Measurements from ENCODE around the gene KLHL26. TPM values are rescaled to one million over a fixed set of nuclear protein-coding genes. Genes with fewer than 3 reads are reported as not detected.
"Not testable (repeated sequence)": the region's sequence is repeated elsewhere in the genome, so short reads cannot be mapped to it uniquely, and the experiment has no call there.

KLHL26 gene
- total RNA-seq, 1 donor from 2014 or later: 5.4 TPM

DNA sequence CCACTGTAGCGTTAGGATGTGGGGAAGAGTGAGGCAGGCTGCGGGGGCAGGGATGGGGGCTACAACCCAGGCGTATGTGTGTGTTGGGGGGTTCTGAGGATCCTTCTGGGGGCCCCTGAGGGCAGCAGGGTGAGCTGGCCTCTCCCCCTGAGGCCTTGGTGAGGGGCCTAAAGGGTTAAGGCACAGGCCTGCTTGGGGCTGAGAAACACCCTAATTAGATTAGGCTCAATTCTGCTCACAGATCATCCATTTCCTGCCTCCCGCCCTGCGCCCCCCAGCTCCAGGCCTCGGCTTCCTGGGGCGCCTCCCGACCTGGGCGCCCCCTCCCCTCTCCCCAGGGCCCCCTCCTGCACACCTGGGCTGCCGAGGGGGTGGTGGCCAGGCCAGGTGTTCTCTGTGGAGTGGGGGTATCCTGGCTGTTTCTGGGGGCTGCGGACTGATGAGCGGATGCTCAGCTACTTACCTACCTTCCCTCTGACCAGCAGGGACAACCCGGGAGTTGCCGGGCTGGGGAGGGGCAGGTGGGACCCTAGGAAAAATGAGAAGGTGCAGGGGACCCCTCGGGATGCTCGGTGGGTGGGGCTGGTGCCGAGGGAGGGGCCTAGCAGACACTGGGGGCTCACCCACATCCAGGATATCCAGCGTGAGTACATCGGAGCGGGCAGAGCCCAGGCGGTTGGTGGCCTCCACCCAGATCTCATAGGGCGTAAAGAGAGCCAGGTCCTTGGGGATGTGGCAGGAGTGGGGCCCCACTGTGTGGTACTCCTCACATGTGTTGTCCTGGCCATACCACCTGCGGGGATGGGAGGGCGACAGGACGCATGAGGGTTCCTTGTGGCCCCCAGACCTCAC lies 38.8 kb upstream of the KLHL26 start:
- intact Hi-C loops (cut with DNase I): no loop called here

DNA sequence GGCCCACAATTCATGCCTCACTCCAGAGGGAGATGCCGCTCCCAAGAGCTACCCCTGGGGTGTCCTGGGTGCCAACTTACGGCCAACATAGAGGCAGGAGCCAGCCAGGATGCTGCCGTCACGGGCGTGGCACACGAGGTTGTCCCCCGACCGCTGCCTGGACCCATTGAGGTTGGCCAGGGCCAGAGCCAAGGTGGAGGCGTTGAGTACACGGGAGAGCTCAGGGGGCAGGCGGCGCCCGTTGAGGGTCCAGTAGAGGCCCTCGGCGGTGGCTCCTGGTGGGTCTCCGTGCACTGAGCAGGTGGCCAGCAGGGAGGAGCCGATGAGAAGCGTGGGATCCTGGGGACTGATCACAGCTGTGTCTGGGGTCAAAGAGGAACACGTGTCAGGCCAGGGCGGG lies 37.3 kb upstream of the KLHL26 start:
- DNase-seq (ENCODE audit: low spot score): no peak
- intact Hi-C loops (cut with DNase I): no loop called here

More for the DNA sequence above, 38.8 kb upstream of the KLHL26 start:
- no peak for DNase-seq (ENCODE audit: low spot score)

DNA sequence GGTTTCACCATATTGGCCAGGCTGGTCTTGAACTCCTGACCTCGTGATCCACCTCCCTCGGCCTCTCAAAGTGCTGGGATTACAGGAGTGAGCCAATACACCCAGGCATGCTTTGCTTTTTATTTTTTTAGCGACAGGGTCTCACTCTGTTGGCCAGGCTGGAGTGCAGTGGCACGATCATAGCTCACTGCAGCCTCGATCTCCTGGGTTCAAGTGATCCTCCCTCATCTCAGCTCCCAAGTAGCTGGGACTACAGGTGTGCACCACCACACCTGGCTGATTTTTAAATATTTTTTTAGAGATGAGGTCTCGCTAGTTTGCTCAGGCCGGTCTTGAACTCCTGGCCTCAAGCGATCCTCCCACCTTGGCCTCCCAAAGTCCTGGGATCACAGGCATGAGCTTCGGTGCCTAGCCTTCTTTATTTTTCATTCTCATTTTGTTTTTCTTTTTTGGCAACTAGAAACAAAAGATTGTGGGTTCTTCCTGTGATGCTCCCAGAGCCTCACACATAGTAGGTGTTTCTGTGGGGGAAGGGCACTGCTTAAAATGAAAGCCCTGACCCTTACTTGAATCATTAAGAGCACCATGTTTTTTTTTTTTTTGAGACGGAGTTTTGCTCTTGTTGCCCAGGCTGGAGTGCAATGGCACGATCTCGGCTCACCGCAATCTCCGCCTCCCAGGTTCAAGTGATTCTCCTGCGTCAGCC lies 36.0 kb upstream of the KLHL26 start:
- intact Hi-C loops (cut with DNase I); DNase-seq (ENCODE audit: low spot score): not testable (repeated sequence)

DNA sequence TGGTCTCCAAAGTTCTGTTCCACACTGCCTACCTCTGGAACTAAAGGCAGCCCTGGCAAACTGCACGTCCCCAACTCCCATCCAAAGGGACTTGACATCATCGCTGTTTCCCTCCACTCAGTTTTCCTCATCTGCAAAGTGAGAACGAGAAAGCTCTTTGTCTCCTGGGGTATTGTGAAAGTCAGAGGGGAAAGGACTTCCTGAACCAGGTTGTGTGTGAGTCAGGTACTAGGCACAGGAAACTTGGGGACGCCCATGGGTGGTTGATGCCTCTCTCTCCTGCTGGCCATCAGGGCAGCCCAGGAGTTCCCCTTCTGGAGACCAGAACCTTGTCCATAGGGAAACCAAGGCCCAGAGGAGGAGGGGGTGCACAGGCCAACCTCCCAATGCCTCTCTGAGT lies 35.0 kb upstream of the KLHL26 start:
- DNase-seq (ENCODE audit: low spot score): no peak
- intact Hi-C loops (cut with DNase I): no loop called here

DNA sequence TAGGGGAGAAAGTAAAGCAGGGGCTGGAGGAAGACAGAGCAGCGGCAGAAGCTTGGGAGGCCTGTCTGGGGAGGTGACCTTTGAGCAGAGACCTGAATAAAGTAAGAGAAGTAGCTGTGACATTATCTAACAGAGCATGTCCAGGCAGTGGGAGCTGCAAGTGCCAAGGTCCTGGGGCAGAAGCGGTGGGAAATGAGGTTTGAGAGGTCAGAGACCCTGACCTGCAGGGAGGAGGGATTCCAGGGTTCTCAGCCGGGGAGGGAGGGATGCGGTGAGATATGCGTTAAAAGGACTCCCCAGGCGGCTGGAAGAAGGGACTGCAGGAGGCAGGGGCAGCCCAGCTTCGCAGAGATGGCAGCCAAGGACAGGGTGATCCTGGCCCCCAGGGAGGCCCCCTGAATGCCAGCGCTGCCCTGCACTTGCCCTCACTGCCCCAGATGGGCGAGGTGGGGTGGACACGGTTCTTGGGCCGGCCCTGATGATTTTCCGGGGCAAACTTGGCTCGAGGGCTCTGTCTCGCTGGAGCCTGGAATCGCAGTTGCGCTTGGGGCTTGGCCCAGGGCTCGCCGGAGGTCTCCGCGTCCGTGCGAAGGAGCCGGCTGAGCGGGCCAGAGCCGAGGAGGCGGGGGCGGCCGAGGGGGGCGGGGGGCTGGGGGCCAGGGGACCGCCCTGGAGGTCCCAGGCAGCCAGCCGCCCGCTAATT lies 33.4 kb upstream of the KLHL26 start:
- intact Hi-C loops (cut with DNase I): no loop called here
- DNase-seq (ENCODE audit: low spot score): no peak

DNA sequence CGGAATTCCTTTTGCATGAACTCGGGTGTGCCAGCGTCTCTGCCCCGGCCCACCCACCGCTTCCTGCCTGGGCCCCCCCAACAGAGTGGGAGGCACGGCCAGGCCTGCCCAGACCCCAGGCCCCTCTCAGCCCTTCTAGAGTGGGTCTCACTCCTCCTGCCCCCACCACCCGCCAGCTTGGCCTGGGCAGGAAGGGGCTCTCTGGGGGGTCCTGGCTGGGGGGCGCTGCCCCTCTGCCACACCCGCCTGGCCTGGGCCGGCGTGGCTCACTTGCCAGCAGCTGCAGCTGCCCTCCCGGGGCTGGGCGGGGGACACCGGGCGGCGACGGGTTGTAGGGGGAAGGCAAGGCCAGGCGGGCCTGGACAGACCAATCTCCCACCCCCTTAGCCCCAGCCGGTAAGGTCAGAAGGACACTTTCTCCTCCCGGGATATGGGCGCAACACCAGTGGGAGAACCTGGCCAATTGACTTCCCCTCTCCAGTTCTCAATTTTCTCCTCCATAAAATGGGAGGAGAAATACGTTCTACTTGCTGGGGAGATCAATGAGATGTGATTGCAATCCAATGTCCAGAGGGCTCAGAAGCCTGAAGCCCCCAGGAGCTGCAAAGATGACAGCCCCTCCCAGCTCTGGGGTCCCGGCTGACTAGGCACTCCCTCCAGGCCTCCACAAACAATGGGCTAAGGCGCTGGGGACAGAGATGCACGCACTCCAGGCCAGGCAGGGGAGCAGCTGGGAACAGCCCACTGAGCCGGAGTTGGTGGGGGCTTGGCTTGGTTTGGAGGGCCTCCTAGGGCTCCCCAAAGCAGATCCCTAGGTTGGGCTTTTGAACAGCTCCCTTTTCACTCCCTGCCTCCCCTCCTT lies 32.6 kb upstream of the KLHL26 start:
- no peak for DNase-seq (ENCODE audit: low spot score)
- intact Hi-C loops (cut with DNase I): no loop called here

DNA sequence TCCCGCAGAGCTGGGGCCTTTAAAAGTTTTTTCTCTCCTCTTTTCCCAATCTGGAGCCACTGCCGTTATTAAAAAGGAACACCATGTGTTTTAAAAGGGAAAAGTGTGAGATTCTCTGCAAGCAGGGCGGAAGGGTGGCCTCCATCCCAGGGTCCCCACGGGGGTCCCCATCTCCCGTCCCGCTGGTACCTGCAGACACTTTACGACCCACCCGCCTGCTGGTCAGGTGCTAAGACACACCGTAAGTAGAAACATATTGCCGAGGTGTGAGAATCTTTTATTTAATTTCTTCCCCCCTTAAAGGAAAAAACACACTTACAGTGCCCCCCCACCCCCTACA lies 32.0 kb upstream of the KLHL26 start:
- intact Hi-C loops (cut with DNase I): no loop called here
- no peak for DNase-seq (ENCODE audit: low spot score)

DNA sequence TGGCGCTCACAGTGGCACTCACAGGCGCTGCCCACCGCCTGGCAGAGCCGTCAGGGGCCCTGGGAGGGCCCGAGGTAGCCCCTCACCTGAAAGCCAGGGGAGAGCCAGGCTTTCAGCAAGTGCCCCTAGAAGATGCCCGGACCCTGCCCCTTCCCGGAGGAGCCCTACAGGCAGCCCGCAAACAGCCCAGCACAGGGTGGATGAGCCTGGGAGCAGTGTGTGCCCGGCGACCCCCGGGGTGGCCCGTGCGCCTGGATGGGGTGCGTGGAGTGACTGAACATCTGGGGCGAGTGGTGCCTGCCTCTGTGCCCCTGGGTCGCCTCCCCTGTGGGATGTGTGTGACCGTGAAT lies 31.7 kb upstream of the KLHL26 start:
- intact Hi-C loops (cut with DNase I): no loop called here
- no peak for DNase-seq (ENCODE audit: low spot score)

DNA sequence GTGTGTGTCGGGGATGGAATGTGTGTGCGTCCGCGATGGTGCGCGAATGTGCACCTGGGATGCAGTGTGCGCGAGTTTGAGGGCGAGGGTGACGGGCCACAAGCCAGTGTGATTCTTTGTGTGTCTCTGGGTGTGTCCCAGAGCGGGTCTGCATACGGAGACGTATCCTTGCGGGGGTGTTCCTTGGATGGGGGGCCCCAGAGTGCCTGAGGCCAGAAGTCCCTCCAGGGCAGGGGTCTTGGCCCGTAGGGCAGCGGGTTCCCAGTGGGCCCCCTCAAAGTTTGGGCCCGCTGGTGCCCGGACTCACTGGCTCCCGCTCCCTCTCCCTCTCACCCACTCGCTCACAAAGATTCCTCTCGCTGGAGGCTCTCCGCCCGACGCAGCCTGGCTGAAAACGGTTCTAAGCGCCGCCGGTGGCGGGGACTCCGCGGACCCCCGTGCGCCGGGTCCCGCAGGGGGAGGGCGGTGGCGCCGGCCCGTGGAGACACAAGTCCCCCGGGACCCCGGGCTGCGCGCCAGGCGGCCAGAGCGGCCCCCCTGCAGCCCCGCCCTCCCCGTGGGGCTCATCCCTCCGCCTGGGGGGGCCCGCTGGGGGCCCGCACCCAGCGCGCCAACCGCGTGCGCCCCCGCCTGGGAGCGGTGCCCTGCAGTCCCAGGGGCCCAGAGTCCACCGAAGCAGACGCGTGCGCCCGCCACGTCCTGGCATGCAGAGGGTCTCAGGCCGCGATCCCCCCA lies 31.1 kb upstream of the KLHL26 start:
- no peak for DNase-seq (ENCODE audit: low spot score)
- intact Hi-C loops (cut with DNase I): no loop called here

DNA sequence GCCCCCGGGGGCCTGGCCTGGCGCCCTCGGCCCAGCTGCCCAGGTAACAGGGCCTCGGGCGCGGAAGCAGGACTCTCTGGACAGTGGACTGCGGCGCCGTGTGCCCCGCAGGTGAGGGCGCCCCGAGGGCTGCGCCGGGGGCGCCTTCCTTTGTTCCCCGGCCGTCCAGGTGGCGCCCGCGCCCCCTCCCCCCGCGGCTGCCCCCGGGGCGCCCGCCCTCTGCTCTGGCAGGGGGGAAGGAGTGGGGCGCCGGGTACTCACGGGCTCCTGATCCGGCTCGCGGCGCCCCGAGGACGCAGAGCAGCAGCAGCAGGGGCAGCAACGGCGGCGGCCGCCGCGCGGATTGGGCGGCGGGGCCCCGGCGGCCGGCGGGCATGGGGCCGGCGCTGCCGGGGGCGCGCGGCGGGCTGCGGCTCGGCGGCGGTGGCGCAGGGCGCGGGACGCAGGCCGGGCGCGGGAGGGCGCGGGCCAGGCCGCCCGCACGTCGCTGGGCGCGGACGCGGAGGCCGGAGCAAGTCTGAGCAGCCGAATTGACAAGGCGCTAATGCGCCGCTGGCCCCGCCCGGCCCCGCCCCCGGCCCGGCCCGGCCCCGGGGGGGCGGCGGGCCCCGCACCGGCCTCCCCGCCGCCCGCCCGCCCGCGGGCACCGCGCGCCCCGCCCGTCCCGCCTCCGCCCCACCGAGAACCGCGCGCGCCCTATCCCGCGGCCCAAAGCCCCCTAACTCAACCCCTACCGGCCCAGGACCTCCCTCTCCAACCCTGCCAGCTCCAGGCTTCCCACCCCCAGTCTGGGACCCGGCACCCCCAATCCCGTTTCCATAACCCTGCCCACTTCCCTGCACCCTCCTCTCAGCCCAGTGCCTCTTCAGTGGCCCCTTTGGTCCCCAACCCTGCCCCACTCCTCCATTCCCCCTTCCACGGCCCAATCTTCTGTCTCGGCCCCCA lies 30.3 kb upstream of the KLHL26 start, which contains the start of gene CRLF1:
Gene CRLF1, minus strand, starts transcription at position 519 of the 945 bp plus-strand sequence. Its CDS starts 143 bp downstream, at position 376.
- DNase-seq (ENCODE audit: low spot score): no peak

DNA sequence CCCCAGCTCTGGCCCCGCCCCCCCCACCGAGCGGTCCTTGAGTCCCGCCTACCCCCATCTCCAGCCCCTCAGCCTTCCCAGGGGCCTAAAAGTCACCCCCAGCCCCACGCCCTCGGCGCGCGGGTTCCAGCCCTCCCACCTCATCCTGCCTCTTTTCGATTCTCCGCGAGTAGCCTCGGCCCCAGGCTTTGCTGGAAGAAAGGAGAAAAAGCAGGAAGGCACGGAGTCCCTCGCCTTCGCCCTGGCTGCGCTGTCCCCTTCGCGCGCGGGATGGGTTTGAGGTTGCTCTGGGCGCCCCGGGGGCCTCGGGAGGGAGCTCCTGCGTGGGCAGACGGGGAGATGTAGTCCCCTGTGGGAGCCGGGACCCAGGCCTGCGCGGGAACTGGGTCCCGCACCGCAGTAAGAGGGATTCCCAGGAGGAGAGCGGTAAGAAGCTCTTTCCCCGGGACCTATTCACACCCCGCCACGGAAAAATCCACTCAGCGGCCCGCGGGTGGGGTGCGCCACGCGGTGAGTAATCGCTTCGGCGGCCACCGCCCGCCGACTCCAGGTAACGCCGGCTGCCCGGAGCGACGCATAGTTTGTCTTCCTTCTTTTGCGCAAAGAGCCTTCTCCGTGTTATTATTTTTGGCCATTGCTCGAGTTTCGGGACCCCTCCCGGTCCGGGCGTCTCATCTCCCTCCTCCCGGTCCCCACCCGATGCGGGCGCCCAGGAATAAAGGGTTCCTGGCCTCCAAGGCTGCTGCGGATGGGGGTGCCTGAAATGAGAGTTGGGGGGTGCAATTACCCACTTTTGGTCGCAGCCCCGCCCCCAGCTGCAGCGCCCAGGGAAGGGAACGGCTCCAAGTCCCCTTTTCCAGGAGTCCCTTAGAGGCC lies 29.4 kb upstream of the KLHL26 start:
- intact Hi-C loops (cut with DNase I): no loop called here
- no peak for DNase-seq (ENCODE audit: low spot score)

More for the DNA sequence above, 30.3 kb upstream of the KLHL26 start, which contains the start of gene CRLF1:
- intact Hi-C loops (cut with DNase I): no loop called here

DNA sequence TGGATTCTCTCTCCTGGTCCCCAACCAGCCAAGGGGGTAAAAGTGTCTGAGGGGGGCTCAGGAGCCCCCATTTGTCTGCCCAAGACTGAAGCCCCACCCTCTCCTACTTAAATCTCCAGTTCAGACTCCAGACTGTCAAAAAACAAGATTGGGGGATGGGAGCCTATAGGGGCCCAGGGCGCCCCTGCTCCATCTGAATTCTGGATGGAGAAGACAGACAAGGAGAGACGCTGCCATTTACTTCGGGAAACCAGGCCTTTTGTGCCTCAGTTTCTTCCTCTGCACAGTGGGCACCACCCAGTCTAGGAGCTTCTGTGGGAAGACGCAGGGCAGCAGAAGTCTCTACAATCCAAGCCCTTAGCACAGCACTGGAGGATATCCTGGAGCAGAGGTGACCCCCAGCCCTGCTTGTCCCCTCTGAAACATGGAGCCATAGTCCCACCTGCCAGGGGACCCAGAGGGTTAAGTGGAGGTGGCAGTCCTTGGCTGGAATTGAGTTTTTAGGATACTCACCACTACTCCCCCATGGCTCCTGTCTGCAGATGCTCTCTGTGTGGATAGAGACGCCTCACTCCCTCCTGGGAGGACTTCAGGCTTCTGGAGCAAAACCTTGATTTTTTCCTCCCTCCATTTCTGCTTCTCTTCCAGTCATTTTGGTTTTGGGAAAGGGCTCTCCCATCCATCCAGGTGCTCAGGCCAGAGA lies 28.6 kb upstream of the KLHL26 start:
- no peak for DNase-seq (ENCODE audit: low spot score)
- intact Hi-C loops (cut with DNase I): no loop called here

DNA sequence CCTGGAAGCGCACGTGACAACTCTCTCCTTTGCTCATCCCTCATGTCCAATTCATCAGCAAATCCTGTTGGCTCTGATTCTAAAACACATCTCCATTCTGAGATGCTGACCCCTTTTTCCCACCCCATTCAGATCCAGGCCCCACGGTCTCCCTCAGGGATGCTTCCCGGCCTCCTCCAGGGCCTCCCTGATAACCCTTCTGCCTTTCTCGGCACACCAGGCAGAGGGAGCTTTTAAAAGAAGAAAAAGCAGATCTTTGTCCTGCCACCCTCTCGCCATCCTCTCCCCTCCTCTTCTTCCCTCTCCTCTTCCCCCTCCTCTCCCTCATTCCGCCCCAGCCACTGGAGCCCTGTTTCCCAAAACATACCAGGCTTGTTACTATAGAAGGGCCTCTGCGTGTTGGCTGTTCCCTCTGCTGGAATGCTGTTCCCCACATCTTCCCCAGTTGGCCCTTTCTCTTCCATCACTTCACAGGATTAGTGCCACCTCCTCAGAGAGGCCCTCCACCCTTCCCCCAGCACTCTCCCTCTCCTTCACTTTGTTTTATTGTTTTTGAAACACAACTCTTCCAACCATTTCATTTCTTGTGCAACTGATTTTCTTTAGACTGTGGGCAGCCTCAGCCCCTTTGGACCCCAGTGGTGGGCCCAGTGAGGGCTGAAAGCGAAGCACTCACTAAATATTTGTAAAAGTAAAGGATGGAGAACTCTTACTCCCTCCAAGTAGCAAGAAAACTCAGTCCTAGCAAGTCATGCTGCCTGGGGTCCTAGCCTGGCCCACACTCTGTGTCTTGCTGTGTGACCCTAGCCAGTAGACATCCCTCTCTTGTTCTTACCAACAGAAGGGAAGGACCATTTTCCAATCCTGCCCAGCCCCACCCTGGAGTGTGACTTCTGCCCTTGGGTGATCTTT lies 27.8 kb upstream of the KLHL26 start:
- intact Hi-C loops (cut with DNase I): no loop called here

DNA sequence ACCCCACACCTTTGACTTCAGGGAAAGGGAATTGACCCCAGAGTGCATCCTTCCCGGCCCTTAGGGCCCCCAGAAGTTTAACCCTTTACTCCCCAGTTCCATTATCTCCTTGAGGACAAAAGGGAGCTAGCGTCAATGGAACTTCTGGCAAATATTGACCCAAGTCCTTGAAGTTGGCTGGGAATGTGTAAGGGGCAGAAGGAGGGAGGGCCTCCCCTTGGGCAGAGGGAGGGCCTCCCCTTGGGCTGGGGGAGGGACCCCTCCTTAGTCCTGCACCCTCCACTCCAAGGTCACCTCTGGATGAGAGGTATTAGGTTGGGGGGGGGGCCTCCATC lies 27.1 kb upstream of the KLHL26 start:
- no peak for DNase-seq (ENCODE audit: low spot score)
- intact Hi-C loops (cut with DNase I): no loop called here

More for the DNA sequence above, 27.8 kb upstream of the KLHL26 start:
- DNase-seq (ENCODE audit: low spot score): no peak

DNA sequence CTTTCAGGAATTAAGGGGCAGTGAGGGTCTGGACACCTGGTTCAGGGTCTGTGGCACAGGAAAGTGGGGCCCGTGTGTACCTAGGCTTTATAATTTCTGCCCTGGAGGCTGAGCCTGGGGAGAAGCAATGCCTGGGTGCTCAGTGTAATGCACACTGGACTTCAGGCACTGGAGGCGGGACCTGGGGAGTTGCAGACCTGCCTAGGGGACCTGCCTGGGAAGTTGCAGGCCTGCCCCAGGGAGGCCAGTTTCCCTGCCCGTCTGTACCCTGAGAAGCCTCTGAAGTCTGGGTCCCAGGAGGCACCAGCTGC lies 26.6 kb upstream of the KLHL26 start:
- no peak for DNase-seq (ENCODE audit: low spot score)
- intact Hi-C loops (cut with DNase I): no loop called here
